GM21786 (cell line): ENCODE results near the gene CASP8.

Experiments
- ATAC-seq: cut with Tn5 transposase; IDR thresholded peaks from one replicate; pipeline ENCODE4 v1.9.1; 2021; ENCODE audit not compliant: unreplicated experiment

CASP8 gene

GRCh38 chr2:201329409-201329808, 69.1 kb downstream of the CASP8 start:
- no peak for ATAC-seq
